Common myeloid progenitor, CD34-positive (primary cell): ENCODE results near the gene GALNT14.

Experiments used
- CTCF ChIA-PET: fragments of 350-600 bp; sonication (Branson Sonifier 250); formaldehyde crosslinking; loops from one replicate; lab custom pipeline; 2021; ENCODE audit warnings: antibody characterized with exemption; lab: Charles Lee
- POLR2A ChIA-PET: fragments of 350-600 bp; sonication (Branson Sonifier 250); formaldehyde crosslinking; loops from one replicate; lab custom pipeline; 2021; ENCODE audit warnings: antibody characterized with exemption; lab: Charles Lee
- DNase-seq, 3 donors: peaks; one replicate each; pipeline versions ENCODE4 v3.0.0 to v3.0.0-alpha.2; 2013
- H3K27ac ChIP-seq, 2 experiments: 1 replicate in 1 of 2; 2 replicates in 1 of 2; pipeline ENCODE4 v1.7.0; 2013; ENCODE audit warnings: inconsistent platforms in 2 of 2, low read length in 2 of 2, mild to moderate bottlenecking in 2 of 2, low read depth in 1 of 2, moderate library complexity in 1 of 2; ENCODE audit not compliant: severe bottlenecking in 2 of 2, insufficient read depth in 1 of 2, poor library complexity in 1 of 2
- H3K27me3 ChIP-seq, 5 experiments: replicated peaks in 2 of 5; 1 replicate in 3 of 5; 2 replicates in 2 of 5; pipeline versions ENCODE4 v1.6.1 to v1.7.0; 2013; ENCODE audit warnings: low read length in 4 of 5, mild to moderate bottlenecking in 2 of 5, moderate library complexity in 2 of 5, inconsistent platforms in 1 of 5; ENCODE audit not compliant: insufficient read depth in 5 of 5, control insufficient read depth in 4 of 5
- H3K36me3 ChIP-seq, 4 experiments: 1 replicate in 2 of 4; 2 replicates in 2 of 4; pipeline versions ENCODE4 v1.6.1 to v1.7.0; 2013; ENCODE audit warnings: low read length in 3 of 4, control low read depth in 1 of 4, mild to moderate bottlenecking in 1 of 4; ENCODE audit not compliant: control insufficient read depth in 4 of 4, insufficient read depth in 4 of 4
- H3K4me1 ChIP-seq, 4 experiments: 1 replicate in 3 of 4; 2 replicates in 1 of 4; pipeline versions ENCODE4 v1.6.1 to v1.7.1; 2013; ENCODE audit warnings: low read length in 3 of 4, mild to moderate bottlenecking in 3 of 4, control low read depth in 1 of 4, inconsistent platforms in 1 of 4, moderate library complexity in 1 of 4; ENCODE audit not compliant: control insufficient read depth in 4 of 4, insufficient read depth in 4 of 4; ENCODE audit errors: control extremely low read depth in 1 of 4
- H3K4me3 ChIP-seq, 7 experiments: 1 replicate in 4 of 7; 2 replicates in 3 of 7; pipeline versions ENCODE4 v1.5.1 to v1.7.0; 2013; ENCODE audit warnings: mild to moderate bottlenecking in 7 of 7, low read length in 6 of 7, moderate library complexity in 6 of 7, inconsistent platforms in 2 of 7, low read depth in 2 of 7, control low read depth in 1 of 7; ENCODE audit not compliant: insufficient read depth in 4 of 7, control insufficient read depth in 1 of 7; ENCODE audit errors: extremely low read depth in 1 of 7
- H3K9me3 ChIP-seq, 5 experiments: 1 replicate in 4 of 5; 2 replicates in 1 of 5; pipeline versions ENCODE4 v1.6.1 to v1.7.1; 2013; ENCODE audit warnings: low read length in 4 of 5, mild to moderate bottlenecking in 2 of 5, inconsistent platforms in 1 of 5, low read depth in 1 of 5, moderate library complexity in 1 of 5; ENCODE audit not compliant: control insufficient read depth in 4 of 5, insufficient read depth in 2 of 5; ENCODE audit errors: control extremely low read depth in 1 of 5
- WGBS: methylation state at CpG from one replicate; pipeline ENCODE4 v1.1.5; 2013; ENCODE audit not compliant: insufficient coverage; 5-methylcytosine and 5-hydroxymethylcytosine counted together

Gene GALNT14

DNA sequence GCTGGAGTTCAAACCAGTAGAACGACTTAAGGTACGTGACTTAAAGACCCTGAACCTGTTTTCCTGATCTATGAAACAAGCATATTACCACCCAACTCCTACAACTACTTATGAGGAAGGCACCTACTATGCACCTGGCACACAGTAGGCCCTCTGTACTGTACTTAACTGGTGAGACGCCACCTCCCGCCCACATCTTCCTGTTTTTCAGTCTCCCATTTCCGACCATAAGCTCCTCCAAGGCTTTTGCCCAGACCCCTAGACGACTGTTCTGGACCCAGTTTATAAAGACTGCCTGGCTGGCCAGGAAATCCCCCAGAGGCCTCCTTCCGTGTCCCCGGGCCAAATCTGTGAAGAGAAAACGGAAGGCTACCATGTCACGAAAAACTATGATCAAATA lies 1.5 kb downstream of the GALNT14 start:
- POLR2A ChIA-PET = interaction anchor here (1.1 kb wide), 1 partner anchor 12 kb away, joined by 3 read pairs; no protein-coding TSS in a partner anchor

DNA sequence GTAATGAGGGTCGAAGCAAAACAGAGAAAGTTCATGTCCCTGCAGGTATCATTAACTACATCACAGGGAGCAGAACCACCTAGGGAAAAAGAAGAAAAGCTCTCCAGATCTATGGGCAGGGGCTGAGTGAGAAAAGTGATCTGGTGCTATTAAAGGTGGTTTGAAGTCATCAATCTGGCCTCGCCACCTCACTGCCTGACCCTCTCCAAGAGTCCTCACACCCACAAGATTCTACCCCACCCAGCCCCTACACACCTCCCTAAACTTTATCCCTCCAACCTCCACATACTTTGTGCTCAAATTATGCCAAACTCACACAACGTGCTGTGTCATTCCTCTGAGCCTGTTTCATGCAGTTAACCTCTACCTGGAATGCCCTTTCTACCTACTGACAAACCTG lies 2.2 kb downstream of the GALNT14 start:
- POLR2A ChIA-PET = interaction anchor here (1.1 kb wide), 1 partner anchor 12 kb away, joined by 3 read pairs; no protein-coding TSS in a partner anchor
- peaks cover 4 to 25% (median 22%) of the 10 kb centered on the region in 4 experiments for H3K4me1 ChIP-seq
- no peaks in the 10 kb centered on the region for H3K9me3 ChIP-seq
- 86% methylated on average over 3 of the region's 3 CpGs for WGBS
- no peaks in the 10 kb centered on the region for H3K36me3 ChIP-seq
- CTCF ChIA-PET = interaction anchor here (1.3 to 1.8 kb wide), 2 partner anchors 9 to 29 kb away, joined by 3 to 4 read pairs; no protein-coding TSS in a partner anchor
- H3K4me3 ChIP-seq = no peak overlapping the region
- H3K27me3 ChIP-seq = peaks cover 0 to 20% (median 0%) of the 10 kb centered on the region in 5 experiments
- DNase-seq = no peak
- H3K27ac ChIP-seq = no peak overlapping the region

More for the DNA sequence above, 1.5 kb downstream of the GALNT14 start:
- peak overlapping the region in 5 of 7 experiments; percentile 61 to 81 (median 72) for H3K4me3 ChIP-seq
- DNase-seq = peak; percentile 12 to 62 (median 58)
- no peak overlapping the region for H3K27ac ChIP-seq
- peaks cover 4 to 25% (median 22%) of the 10 kb centered on the region in 4 experiments for H3K4me1 ChIP-seq
- WGBS = 16% methylated on average over 7 of the region's 10 CpGs
- no peaks in the 10 kb centered on the region for H3K36me3 ChIP-seq
- CTCF ChIA-PET = interaction anchor here (0.8 to 1.8 kb wide), 3 partner anchors 8 to 103 kb away, joined by 3 to 4 read pairs (median 3); no protein-coding TSS in a partner anchor
- peaks cover 0 to 22% (median 0%) of the 10 kb centered on the region in 5 experiments for H3K27me3 ChIP-seq
- H3K9me3 ChIP-seq = no peaks in the 10 kb centered on the region

DNA sequence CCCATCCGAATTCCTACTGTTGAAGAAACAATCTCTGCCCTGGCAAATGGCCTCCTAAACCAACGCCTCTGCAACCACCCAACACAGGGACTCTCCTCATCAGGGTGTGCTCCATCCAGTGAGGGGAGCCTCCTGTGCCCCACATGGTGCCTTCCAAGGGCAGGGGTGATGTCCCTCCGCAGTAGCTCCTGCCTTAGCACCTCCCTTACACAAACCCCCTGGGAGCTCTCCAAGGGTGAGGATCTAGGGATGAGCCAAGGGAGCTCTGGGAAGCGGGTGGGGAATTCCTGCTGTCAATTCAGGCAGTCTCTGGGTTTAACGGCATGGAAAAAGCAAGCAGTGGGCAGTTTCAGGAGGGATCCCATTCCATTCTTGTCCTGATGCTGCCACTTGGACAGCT lies 3.8 kb downstream of the GALNT14 start:
- Histone ChIP-seq H3K27me3 (peaks cover 0 to 20% (median 0%) of the 10 kb centered on the region in 5 experiments), H3K9me3 (no peaks in the 10 kb centered on the region), H3K36me3 (no peaks in the 10 kb centered on the region), H3K4me3 (no peak overlapping the region), H3K4me1 (peaks cover 4 to 25% (median 22%) of the 10 kb centered on the region in 4 experiments), H3K27ac (no peak overlapping the region)
- 99% methylated on average over 4 of the region's 5 CpGs for WGBS
- ChIA-PET POLR2A (no interaction called here), CTCF (interaction anchor here (0.6 to 1.3 kb wide), 2 partner anchors 31 to 271 kb away, joined by 3 read pairs; no protein-coding TSS in a partner anchor)
- DNase-seq = no peak

DNA sequence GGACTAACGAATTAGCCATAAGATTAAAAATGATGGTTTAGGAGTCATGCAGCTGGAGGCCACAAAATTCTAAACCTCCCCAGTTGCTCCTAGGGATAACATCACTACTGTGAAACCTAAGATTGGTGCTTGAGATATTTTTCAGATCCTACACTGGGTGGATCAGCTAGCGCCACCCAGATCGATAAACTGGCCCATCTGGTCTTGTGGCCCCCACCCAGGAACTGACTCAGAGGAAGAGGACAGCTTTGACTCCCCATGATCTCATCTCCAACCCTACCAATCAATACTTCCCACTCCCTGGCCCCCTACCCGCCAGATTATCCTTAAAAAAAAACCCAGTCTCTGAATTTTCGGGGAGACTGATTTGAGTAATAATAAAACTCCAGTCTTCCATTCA lies 5.5 kb downstream of the GALNT14 start:
- H3K27me3 ChIP-seq = peaks cover 0 to 9% (median 0%) of the 10 kb centered on the region in 5 experiments
- peaks cover 4 to 17% (median 14%) of the 10 kb centered on the region in 4 experiments for H3K4me1 ChIP-seq
- H3K36me3 ChIP-seq = no peaks in the 10 kb centered on the region
- H3K4me3 ChIP-seq = no peak overlapping the region
- no peaks in the 10 kb centered on the region for H3K9me3 ChIP-seq
- DNase-seq = no peak
- no peak overlapping the region for H3K27ac ChIP-seq
- POLR2A ChIA-PET = no interaction called here
- CTCF ChIA-PET = interaction anchor here (2.2 kb wide), 1 partner anchor 421 kb away, joined by 6 read pairs; no protein-coding TSS in a partner anchor
- WGBS = 100% methylated on average over 3 of the region's 5 CpGs

DNA sequence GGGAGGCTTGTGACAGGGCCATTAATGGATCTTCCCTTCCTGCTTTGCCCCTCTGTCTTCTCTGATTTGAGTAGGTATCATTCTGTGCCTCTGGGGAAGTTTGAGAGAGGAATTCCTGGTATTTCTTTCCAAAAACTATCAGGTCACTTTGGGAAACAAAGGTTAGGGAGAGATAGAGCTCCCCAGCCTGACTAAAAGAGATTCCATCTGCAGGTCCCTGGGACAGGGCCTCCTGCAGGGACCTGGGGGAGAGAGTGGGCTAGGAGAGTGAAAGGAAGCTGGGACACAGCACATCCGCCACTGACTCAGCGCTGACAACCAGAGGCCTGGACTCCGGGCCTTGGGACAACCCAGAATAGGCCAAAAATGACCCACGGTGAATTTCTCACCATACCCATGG lies 6.4 kb downstream of the GALNT14 start:
- DNase-seq = no peak
- no peaks in the 10 kb centered on the region for H3K9me3 ChIP-seq
- H3K27me3 ChIP-seq = peaks cover 0 to 8% (median 0%) of the 10 kb centered on the region in 5 experiments
- peaks cover 2 to 9% (median 6%) of the 10 kb centered on the region in 4 experiments for H3K4me1 ChIP-seq
- POLR2A ChIA-PET = no interaction called here
- CTCF ChIA-PET = interaction anchor here (1.4 to 2.2 kb wide), 2 partner anchors 12 to 420 kb away, joined by 4 to 6 read pairs; no protein-coding TSS in a partner anchor
- no peak overlapping the region for H3K27ac ChIP-seq
- H3K4me3 ChIP-seq = no peak overlapping the region
- WGBS = 75% methylated on average over 4 of the region's 4 CpGs
- H3K36me3 ChIP-seq = no peaks in the 10 kb centered on the region

DNA sequence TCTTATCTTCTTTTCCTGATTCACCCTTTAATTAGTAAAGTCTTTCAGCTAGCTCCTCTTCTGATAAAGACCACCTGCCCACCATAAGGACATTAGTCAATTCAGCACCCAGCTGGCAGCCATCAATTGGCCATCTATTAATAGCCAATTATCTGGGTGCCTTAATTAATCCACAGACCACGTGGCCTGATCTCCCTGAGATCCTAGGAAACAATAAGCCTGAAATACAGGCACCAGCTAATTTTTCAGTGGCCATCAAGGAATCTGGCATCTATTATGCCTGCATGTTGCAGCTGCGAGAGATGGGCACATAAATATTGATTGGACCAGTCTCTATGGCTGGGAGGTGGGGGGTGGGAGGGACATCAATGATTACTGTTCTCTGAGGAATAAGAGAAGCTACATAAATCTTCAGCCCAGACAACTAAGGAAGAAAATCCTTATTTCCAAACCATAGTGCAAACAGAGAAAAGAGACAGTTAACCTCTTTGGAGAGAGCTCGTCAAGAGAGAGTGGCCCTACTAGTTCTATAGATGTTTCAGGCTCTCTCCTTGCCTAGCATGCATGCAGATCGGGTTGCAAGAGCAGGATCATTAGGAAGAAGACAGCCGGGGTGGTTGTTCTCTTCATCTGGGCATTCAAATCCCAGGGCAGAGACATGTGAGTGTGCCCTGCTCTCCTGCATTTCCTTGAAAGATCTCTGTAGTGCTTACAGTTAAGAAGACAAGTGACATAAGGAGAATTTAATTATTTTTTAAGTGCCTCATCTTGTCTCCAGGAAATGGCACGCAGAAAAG lies 8.7 kb downstream of the GALNT14 start:
- Histone ChIP-seq H3K27ac (no peak overlapping the region), H3K4me3 (no peak overlapping the region), H3K4me1 (peaks cover 0 to 6% (median under 1%) of the 10 kb centered on the region in 4 experiments), H3K9me3 (no peaks in the 10 kb centered on the region), H3K27me3 (no peaks in the 10 kb centered on the region), H3K36me3 (peaks cover 0 to 2% (median 0%) of the 10 kb centered on the region in 4 experiments)
- ChIA-PET CTCF (interaction anchor here (0.8 to 1.0 kb wide), 2 partner anchors 37 to 39 kb away, joined by 3 read pairs; no protein-coding TSS in a partner anchor), POLR2A (no interaction called here)
- 97% methylated on average over 4 of the region's 6 CpGs for WGBS
- DNase-seq = no peak
